ENCODE measurements around the gene CUBN. TPM values are rescaled to one million over a fixed set of nuclear protein-coding genes. Genes with fewer than 3 reads are reported as not detected.

Gene CUBN
- total RNA-seq, 1 experiment from 2014 or later = 1.3 TPM

DNA sequence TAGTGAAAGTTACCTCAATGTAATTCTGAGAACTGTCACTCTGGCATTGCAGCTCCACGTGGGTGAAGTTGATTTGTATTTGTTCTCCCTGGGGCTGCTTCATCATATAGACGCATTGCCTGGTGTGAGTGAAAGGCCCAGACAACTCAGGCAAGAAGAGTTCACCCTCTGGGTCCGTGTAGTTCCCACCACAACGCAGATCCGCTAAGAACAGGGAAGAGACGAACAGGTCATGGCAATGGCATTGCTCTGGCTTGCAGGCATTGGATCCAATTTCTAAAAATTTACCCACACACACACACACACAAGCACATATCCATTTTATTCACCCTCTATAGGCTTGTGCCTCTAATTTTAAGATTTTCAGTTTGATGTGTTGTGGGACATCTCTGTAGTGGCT is 45.4 kb downstream of the CUBN start:
- H3K4me3 ChIP-seq (ENCODE audit: low read depth in 2 of 2, low read length in 2 of 2) = no peak overlapping the region
- peak overlapping the region; percentile 79 for H3K27ac ChIP-seq (ENCODE audit: low read length)
- no peaks in the 10 kb centered on the region; the same call in 1 of the 2 replicates for H3K4me1 ChIP-seq (ENCODE audit: control insufficient read depth, insufficient read depth, low read length)
- ChIA-PET POLR2A (no interaction called here), CTCF (no interaction called here)
- BruUV-seq (replicated peaks) = no TSS peak
- no peaks in the 10 kb centered on the region for H3K36me3 ChIP-seq (ENCODE audit: control insufficient read depth, insufficient read depth, low read length)
- H3K27me3 ChIP-seq (ENCODE audit: control insufficient read depth, insufficient read depth, low read length) = no peaks in the 10 kb centered on the region
- DNase-seq (ENCODE audit: low read depth, low spot score) = no peak
- intact Hi-C loops (cut with micrococcal nuclease; ENCODE audit: unreplicated experiment) = no loop called here
- in situ Hi-C loops (cut with HindIII; ENCODE audit: low pct_unique_long_range_greater_than_20kb, low sequenced_read_pairs) = no loop called here
- ATAC-seq = peak; percentile 58; the same call in 1 of the 2 replicates
- TF ChIP-seq CTCF (IDR thresholded peaks at IDR 0.05) = no peak
- TF ChIP-seq SIN3A (IDR thresholded peaks at IDR 0.05; ENCODE audit: borderline replicate concordance, insufficient read depth, low read depth, low read length) = no peak
- no peak for TF ChIP-seq TCF7L2 (IDR thresholded peaks at IDR 0.05; ENCODE audit: low read depth, low read length)
- no peak for TF ChIP-seq POLR2AphosphoS5 (IDR thresholded peaks at IDR 0.05; ENCODE audit: low read depth, low read length)
- TF ChIP-seq REST (IDR thresholded peaks at IDR 0.05; ENCODE audit: insufficient read depth in 1 of 2, low read depth in 2 of 2, low read length in 1 of 2) = no peak
- peaks cover 4% of the 10 kb centered on the region; the same call in 1 of the 2 replicates for H3K9me3 ChIP-seq (ENCODE audit: control insufficient read depth, insufficient read depth, low read depth, low read length)

DNA sequence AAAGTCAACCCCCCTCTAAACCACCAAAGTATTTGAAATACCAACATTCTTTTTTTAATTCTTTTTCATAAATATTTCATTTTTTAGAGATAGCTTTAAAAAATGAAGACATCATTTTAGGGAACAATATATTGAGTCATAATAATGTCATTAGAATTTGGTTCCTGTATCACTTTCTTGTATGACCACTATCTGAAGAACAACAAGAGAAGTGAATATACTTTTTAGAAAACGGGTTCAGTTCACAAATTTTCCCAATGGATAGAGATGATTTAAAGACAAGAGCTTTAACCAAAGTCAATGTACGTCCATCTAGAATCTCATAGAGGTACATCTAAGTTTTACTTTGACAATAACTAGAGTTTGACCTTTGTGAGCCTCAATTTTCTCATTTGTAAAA is 48.2 kb downstream of the CUBN start:
- no peak for ATAC-seq
- Histone ChIP-seq H3K9me3 (ENCODE audit: control insufficient read depth, insufficient read depth, low read depth, low read length) (peaks cover 4% of the 10 kb centered on the region; the same call in 1 of the 2 replicates), H3K36me3 (ENCODE audit: control insufficient read depth, insufficient read depth, low read length) (no peaks in the 10 kb centered on the region), H3K27me3 (ENCODE audit: control insufficient read depth, insufficient read depth, low read length) (no peaks in the 10 kb centered on the region), H3K4me3 (ENCODE audit: low read depth in 2 of 2, low read length in 2 of 2) (no peak overlapping the region), H3K4me1 (ENCODE audit: control insufficient read depth, insufficient read depth, low read length) (no peaks in the 10 kb centered on the region), H3K27ac (ENCODE audit: low read length) (peak overlapping the region; percentile 17; the same call in 1 of the 2 replicates)
- no peak for DNase-seq (ENCODE audit: low read depth, low spot score)
- in situ Hi-C loops (cut with HindIII; ENCODE audit: low pct_unique_long_range_greater_than_20kb, low sequenced_read_pairs) = no loop called here
- no peak for TF ChIP-seq TCF7L2 (IDR thresholded peaks at IDR 0.05; ENCODE audit: low read depth, low read length)
- no peak for TF ChIP-seq REST (IDR thresholded peaks at IDR 0.05; ENCODE audit: insufficient read depth in 1 of 2, low read depth in 2 of 2, low read length in 1 of 2)
- no peak for TF ChIP-seq POLR2AphosphoS5 (IDR thresholded peaks at IDR 0.05; ENCODE audit: low read depth, low read length)
- no peak for TF ChIP-seq CTCF (IDR thresholded peaks at IDR 0.05)
- no peak for TF ChIP-seq SIN3A (IDR thresholded peaks at IDR 0.05; ENCODE audit: borderline replicate concordance, insufficient read depth, low read depth, low read length)
- CTCF ChIA-PET = no interaction called here
- intact Hi-C loops (cut with micrococcal nuclease; ENCODE audit: unreplicated experiment) = no loop called here
- no TSS peak for BruUV-seq (replicated peaks)
- POLR2A ChIA-PET = no interaction called here

Data from Panc1 (cell line).